RWPE2 (cell line): ENCODE results near the gene MRTFA.

Source experiments
- ATAC-seq: fragments of 200-7000 bp; cut with Tn5 transposase; 3 replicates; pipeline ENCODE4 v1.9.1; 2021; ENCODE audit warnings: low read depth
- DNase-seq: peaks from one replicate; pipeline ENCODE4 v3.0.0-alpha.2; 2020; ENCODE audit warnings: low spot score
- H3K27ac ChIP-seq: fragments of 450-650 bp; 2 replicates; pipeline ENCODE4 v1.5.1; 2017; ENCODE audit warnings: mild to moderate bottlenecking; ENCODE audit not compliant: poor library complexity, severe bottlenecking
- H3K27me3 ChIP-seq: fragments of 250-450 bp; sonication (Bioruptor Pico); 2 replicates; pipeline ENCODE4 v1.5.1; 2021; ENCODE audit warnings: mild to moderate bottlenecking, moderate library complexity; ENCODE audit not compliant: insufficient read depth, poor library complexity, severe bottlenecking
- H3K36me3 ChIP-seq: fragments of 250-450 bp; sonication (Bioruptor Pico); 2 replicates; pipeline ENCODE4 v1.5.1; 2020; ENCODE audit warnings: low read depth, mild to moderate bottlenecking, moderate library complexity
- H3K4me1 ChIP-seq: fragments of 250-450 bp; sonication (Bioruptor Pico); 2 replicates; pipeline ENCODE4 v1.5.1; 2021; ENCODE audit warnings: mild to moderate bottlenecking, moderate library complexity; ENCODE audit not compliant: insufficient read depth, poor library complexity, severe bottlenecking
- H3K4me3 ChIP-seq: fragments of 250-450 bp; sonication (Bioruptor Pico); 2 replicates; pipeline ENCODE4 v1.5.1; 2021; ENCODE audit warnings: mild to moderate bottlenecking, moderate library complexity; ENCODE audit not compliant: severe bottlenecking
- H3K9me3 ChIP-seq: fragments of 250-450 bp; sonication (Bioruptor Pico); 2 replicates; pipeline ENCODE4 v1.5.1; 2021; ENCODE audit warnings: mild to moderate bottlenecking, moderate library complexity; ENCODE audit not compliant: severe bottlenecking
- TF ChIP-seq, protein P1 (sequence below): fragments of 450-650 bp; IDR thresholded peaks from one replicate; pipeline ENCODE4 v1.5.1; 2017; ENCODE audit warnings: mild to moderate bottlenecking, moderate library complexity; ENCODE audit not compliant: poor library complexity, severe bottlenecking

Gene MRTFA

GRCh38 chr22:40484906-40485669 is 151.4 kb downstream of the MRTFA start:
- no peaks in the 10 kb centered on the region for H3K27me3 ChIP-seq
- TF ChIP-seq, protein P1, sequence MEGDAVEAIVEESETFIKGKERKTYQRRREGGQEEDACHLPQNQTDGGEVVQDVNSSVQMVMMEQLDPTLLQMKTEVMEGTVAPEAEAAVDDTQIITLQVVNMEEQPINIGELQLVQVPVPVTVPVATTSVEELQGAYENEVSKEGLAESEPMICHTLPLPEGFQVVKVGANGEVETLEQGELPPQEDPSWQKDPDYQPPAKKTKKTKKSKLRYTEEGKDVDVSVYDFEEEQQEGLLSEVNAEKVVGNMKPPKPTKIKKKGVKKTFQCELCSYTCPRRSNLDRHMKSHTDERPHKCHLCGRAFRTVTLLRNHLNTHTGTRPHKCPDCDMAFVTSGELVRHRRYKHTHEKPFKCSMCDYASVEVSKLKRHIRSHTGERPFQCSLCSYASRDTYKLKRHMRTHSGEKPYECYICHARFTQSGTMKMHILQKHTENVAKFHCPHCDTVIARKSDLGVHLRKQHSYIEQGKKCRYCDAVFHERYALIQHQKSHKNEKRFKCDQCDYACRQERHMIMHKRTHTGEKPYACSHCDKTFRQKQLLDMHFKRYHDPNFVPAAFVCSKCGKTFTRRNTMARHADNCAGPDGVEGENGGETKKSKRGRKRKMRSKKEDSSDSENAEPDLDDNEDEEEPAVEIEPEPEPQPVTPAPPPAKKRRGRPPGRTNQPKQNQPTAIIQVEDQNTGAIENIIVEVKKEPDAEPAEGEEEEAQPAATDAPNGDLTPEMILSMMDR, result no peak
- DNase-seq (no peak), ATAC-seq (peak; percentile 5; the same call in 1 of the 3 replicates)
- H3K9me3 ChIP-seq, result no peaks in the 10 kb centered on the region
- peak overlapping the region; percentile 99 for H3K27ac ChIP-seq
- H3K4me3 ChIP-seq, result no peak overlapping the region
- peaks cover 65% of the 10 kb centered on the region for H3K4me1 ChIP-seq
- H3K36me3 ChIP-seq, result 0 out of 2 replicates have a peak, but pooled peaks cover under 1% of the 10 kb centered on the region

- no peak overlapping the region for H3K4me3 ChIP-seq
- TF ChIP-seq, protein P1, result no peak
- H3K27me3 ChIP-seq, result no peaks in the 10 kb centered on the region
- peak overlapping the region; percentile 99 for H3K27ac ChIP-seq
- no peaks in the 10 kb centered on the region for H3K36me3 ChIP-seq
- ATAC-seq, result no peak
- peaks cover 71% of the 10 kb centered on the region for H3K4me1 ChIP-seq
- H3K9me3 ChIP-seq, result no peaks in the 10 kb centered on the region
- no peak for DNase-seq
These were observed 153.6 kb downstream of the MRTFA start for GRCh38 chr22:40482886-40483285.

- peaks cover 66% of the 10 kb centered on the region for H3K4me1 ChIP-seq
- no peaks in the 10 kb centered on the region for H3K9me3 ChIP-seq
- H3K36me3 ChIP-seq, result no peaks in the 10 kb centered on the region
- H3K27ac ChIP-seq, result peak overlapping the region; percentile 99
- no peak overlapping the region for H3K4me3 ChIP-seq
- TF ChIP-seq, protein P1, result no peak
- ATAC-seq (peak; percentile 70), DNase-seq (no peak)
- no peaks in the 10 kb centered on the region for H3K27me3 ChIP-seq
These were observed 154.1 kb downstream of the MRTFA start for GRCh38 chr22:40482391-40482790.

DNA sequence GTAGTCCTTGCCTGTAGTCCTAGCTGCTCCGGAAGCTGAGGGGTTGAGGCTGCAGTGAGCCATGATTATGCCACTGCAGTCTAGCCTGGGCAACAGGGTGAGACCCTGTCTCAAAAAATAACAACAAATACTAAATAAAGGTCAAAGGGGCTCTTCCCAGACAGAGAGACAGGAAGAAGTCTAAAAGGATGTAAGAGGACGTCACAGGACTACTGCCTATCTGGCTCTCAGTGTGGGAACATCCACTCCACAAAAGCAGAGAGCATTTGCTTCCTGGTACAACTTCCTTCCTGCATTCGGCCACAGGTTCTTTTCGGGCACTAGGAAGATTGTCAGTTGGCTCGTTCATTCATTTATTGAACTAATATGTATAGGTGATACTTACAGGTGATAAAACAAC is 155.5 kb downstream of the MRTFA start:
- ATAC-seq (no peak), DNase-seq (no peak)
- Histone ChIP-seq H3K36me3 (no peaks in the 10 kb centered on the region), H3K27ac (peak overlapping the region; percentile 99), H3K27me3 (no peaks in the 10 kb centered on the region), H3K9me3 (no peaks in the 10 kb centered on the region), H3K4me1 (peaks cover 53% of the 10 kb centered on the region), H3K4me3 (no peak overlapping the region)
- TF ChIP-seq, protein P1, result no peak
